Right lobe of liver (tissue), 6 donors: ENCODE measurements around the gene SLC44A1. TPM values are rescaled to one million over a fixed set of nuclear protein-coding genes. Genes with fewer than 3 reads are reported as not detected.
"Not testable (repeated sequence)": the region's sequence is repeated elsewhere in the genome, so short reads cannot be mapped to it uniquely, and the experiment has no call there.

ENCODE experiments used
- ATAC-seq, 4 donors: fragments of 200-7000 bp; cut with Tn5 transposase; one replicate each; pipeline ENCODE4 v1.9.1; 2020; ENCODE audit warnings: mild to moderate bottlenecking in 4 of 4, moderate library complexity in 4 of 4
- DNase-seq, 3 donors: peaks; one replicate each; pipeline ENCODE4 v3.0.0-alpha.2; 2020
- H3K27ac ChIP-seq, 3 donors: fragments of 200-600 bp; one replicate each; pipeline ENCODE4 v1.8.0; 2022
- H3K27me3 ChIP-seq, 2 donors: fragments of 200-600 bp; one replicate each; pipeline ENCODE4 v1.8.0; 2022
- H3K36me3 ChIP-seq, 4 donors: fragments of 200-600 bp; sonication (generic) in 1 of 4; one replicate each; pipeline versions ENCODE4 v1.5.1 to v1.8.0; 2017 to 2022; ENCODE audit warnings: control low read depth in 1 of 4
- H3K4me1 ChIP-seq, 4 donors: fragments of 200-600 bp; sonication (generic) in 1 of 4; one replicate each; pipeline versions ENCODE4 v1.5.1 to v1.8.0; 2017 to 2022; ENCODE audit warnings: control low read depth in 1 of 4
- H3K4me3 ChIP-seq, 3 donors: fragments of 200-600 bp; one replicate each; pipeline ENCODE4 v1.8.0; 2022
- H3K9me3 ChIP-seq, 4 donors: fragments of 200-600 bp; sonication (generic) in 1 of 4; one replicate each; pipeline versions ENCODE4 v1.5.1 to v1.8.0; 2017 to 2022; ENCODE audit warnings: control low read depth in 1 of 4
- CTCF ChIP-seq, 4 donors: fragments of 200-600 bp in 3 of 4; fragments of 450-650 bp in 1 of 4; IDR thresholded peaks; one replicate each; pipeline versions ENCODE4 v1.5.1 to v1.8.0; 2016 to 2022; ENCODE audit warnings: antibody characterized with exemption in 4 of 4, mild to moderate bottlenecking in 2 of 4
- POLR2A ChIP-seq: fragments of 450-650 bp; IDR thresholded peaks from one replicate; pipeline ENCODE4 v1.6.1; 2017; ENCODE audit warnings: antibody characterized with exemption, mild to moderate bottlenecking
- WGBS: methylation state at CpG from one replicate; pipeline ENCODE4 v1.1.6; 2018; ENCODE audit warnings: low coverage, low lambda C conversion rate; ENCODE audit not compliant: insufficient coverage; ENCODE audit errors: missing lambda C conversion rate; 5-methylcytosine and 5-hydroxymethylcytosine counted together
- intact Hi-C, 2 donors: fragments of 100-400 bp; cut with DNase I; formaldehyde crosslinking; loops; one replicate each; pipeline versions ENCODE4 v1.11.2 to v1.14.1; 2022
- total RNA-seq, 6 experiments: library from RNA; depleted of rRNA in 2 of 6; stranded (reverse); fragments of >200 nt in 2 of 6; fragmentation: NEBNext Ultra II Directional in 3 of 6; extraction: Animal tissue kit (Norgen Biotek cat#: 25700) in 3 of 6; gene quantifications; one replicate each; pipeline versions ENCODE4 v1.1.0 to v1.2.4, GENCODE V29; 2016 to 2023
- donor health status: DM: no; HTN: yes; CAD: no.
- donor health status: DM: no; HTN: no; CAD: no.
- donor health status: DM: no; HTN: no; CAD: no.
- donor health status: DM: no; HTN: yes; CAD: no.
- donor health status: DM: no; HTN: yes; CAD: no.

Gene SLC44A1
- total RNA-seq, 6 experiments from 2014 or later: 44.7 to 73.2 (median 50.1) TPM

DNA sequence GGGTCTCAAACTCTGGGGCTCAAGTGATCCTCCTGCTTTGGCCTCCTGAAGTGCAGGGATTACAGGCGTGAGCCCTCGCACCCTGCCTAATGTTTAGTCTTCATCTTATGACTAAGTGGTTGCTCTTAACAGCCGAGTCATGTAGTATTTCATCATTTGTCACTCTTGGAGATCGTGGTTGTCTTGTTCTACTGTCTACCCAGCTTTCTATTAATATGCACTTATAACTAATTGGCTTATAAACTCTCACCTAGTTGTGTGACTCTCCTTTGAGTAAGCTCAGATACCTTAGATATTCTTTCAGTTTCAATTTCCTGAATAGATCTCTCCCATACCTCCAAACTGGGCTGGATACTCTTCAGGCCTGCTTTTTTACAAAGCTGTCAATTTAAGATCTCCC lies 19.9 kb downstream of the SLC44A1 start:
- DNase-seq (no peak), ATAC-seq (peak in 1 of 4 donors; percentile 56)

GRCh38 chr9:105268254-105268653 lies 23.8 kb downstream of the SLC44A1 start:
- intact Hi-C loops, DNase-seq, H3K27me3 ChIP-seq, H3K36me3 ChIP-seq, H3K27ac ChIP-seq, H3K9me3 ChIP-seq: not testable (repeated sequence)
- WGBS: 29% methylated on average over 10 of the region's 10 CpGs
- ATAC-seq: peak in 3 of 4 donors; percentile 57 to 75 (median 65)
- H3K4me1 ChIP-seq: peaks cover 0 to 18% (median 0%) of the 10 kb centered on the region in 4 donors
- H3K4me3 ChIP-seq: peak overlapping the region in 1 of 3 donors; percentile 2

More for the DNA sequence above, 19.9 kb downstream of the SLC44A1 start:
- intact Hi-C loops: no loop called here
- Histone ChIP-seq H3K4me3 (no peak overlapping the region), H3K27me3 (no peaks in the 10 kb centered on the region), H3K27ac (no peak overlapping the region), H3K36me3 (no peaks in the 10 kb centered on the region), H3K4me1 (peaks cover 0 to 34% (median 8%) of the 10 kb centered on the region in 4 donors), H3K9me3 (no peaks in the 10 kb centered on the region)
- TF ChIP-seq POLR2A (no peak), CTCF (IDR thresholded peaks at IDR 0.05) (no peak)
- WGBS: 56% methylated on average over 4 of the region's 4 CpGs

- Histone ChIP-seq H3K4me1 (peaks cover 0 to 22% (median 0%) of the 10 kb centered on the region in 4 donors), H3K36me3 (no peaks in the 10 kb centered on the region), H3K4me3 (no peak overlapping the region), H3K9me3 (no peaks in the 10 kb centered on the region), H3K27me3 (no peaks in the 10 kb centered on the region), H3K27ac (no peak overlapping the region)
- 92% methylated on average over 2 of the region's 2 CpGs for WGBS
- no peak for DNase-seq
- intact Hi-C loops: no loop called here
- TF ChIP-seq POLR2A: no peak
- TF ChIP-seq CTCF (IDR thresholded peaks at IDR 0.05): no peak
- no peak for ATAC-seq
These were observed 25.1 kb downstream of the SLC44A1 start for GRCh38 chr9:105269593-105269992.

DNA sequence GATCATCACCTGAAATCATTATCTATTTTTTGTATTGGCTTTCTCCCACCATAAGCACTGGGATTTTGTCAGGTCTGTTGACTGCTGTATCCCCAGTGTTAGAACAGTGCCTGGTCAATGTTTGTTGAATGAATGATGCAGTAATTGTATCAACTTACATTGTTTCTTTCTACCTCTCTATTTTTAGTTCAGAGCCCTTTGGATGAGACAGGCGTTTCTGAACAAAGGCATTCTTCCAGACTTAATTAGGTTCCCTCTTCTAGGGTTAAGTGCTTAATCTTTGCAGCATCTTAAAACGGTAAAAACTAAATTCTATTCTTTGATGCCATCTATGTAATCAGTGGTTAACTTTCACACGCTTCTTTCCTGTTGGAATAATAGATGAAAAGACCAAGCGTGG lies 26.3 kb downstream of the SLC44A1 start:
- Histone ChIP-seq H3K4me1 (peaks cover 0 to 22% (median 0%) of the 10 kb centered on the region in 4 donors), H3K4me3 (no peak overlapping the region), H3K27ac (no peak overlapping the region), H3K36me3 (no peaks in the 10 kb centered on the region), H3K27me3 (no peaks in the 10 kb centered on the region), H3K9me3 (no peaks in the 10 kb centered on the region)
- intact Hi-C loops: no loop called here
- DNase-seq (no peak), ATAC-seq (no peak)
- WGBS: 74% methylated on average over 4 of the region's 4 CpGs
- TF ChIP-seq CTCF (IDR thresholded peaks at IDR 0.05) (no peak), POLR2A (no peak)

GRCh38 chr9:105273731-105274130 lies 29.3 kb downstream of the SLC44A1 start:
- no peaks in the 10 kb centered on the region for H3K27me3 ChIP-seq
- peaks cover 0 to 24% (median 2%) of the 10 kb centered on the region in 4 donors for H3K4me1 ChIP-seq
- no peak overlapping the region for H3K4me3 ChIP-seq
- no peak overlapping the region for H3K27ac ChIP-seq
- WGBS: 83% methylated on average over 1 of the region's 1 CpG
- no peaks in the 10 kb centered on the region for H3K9me3 ChIP-seq
- no peak for DNase-seq
- intact Hi-C loops: no loop called here
- no peak for TF ChIP-seq POLR2A
- no peak for TF ChIP-seq CTCF (IDR thresholded peaks at IDR 0.05)
- no peaks in the 10 kb centered on the region for H3K36me3 ChIP-seq
- no peak for ATAC-seq
